CD14-positive monocyte (primary cell): Measurements from ENCODE around the gene DDX27. TPM values are rescaled to one million over a fixed set of nuclear protein-coding genes. Genes with fewer than 3 reads are reported as not detected.

Experiments used
- DNase-seq, 3 donors: peaks; one replicate each; pipeline ENCODE4 v3.0.0-alpha.2; 2011 to 2022
- H2AFZ ChIP-seq: 2 replicates; pipeline ENCODE4 v1.6.0; 2012; ENCODE audit warnings: mild to moderate bottlenecking, low read depth, low read length, inconsistent platforms; ENCODE audit not compliant: insufficient read depth, poor library complexity, severe bottlenecking
- H3K27ac ChIP-seq, 2 donors: 1 replicate in 1 of 2; 2 replicates in 1 of 2; pipeline ENCODE4 v1.5.1; 2012 to 2013; ENCODE audit warnings: low read length in 2 of 2, control low read depth in 1 of 2, inconsistent platforms in 1 of 2, low read depth in 1 of 2, mild to moderate bottlenecking in 1 of 2
- H3K27me3 ChIP-seq, 2 donors: one replicate each; pipeline versions ENCODE4 v1.6.0 to v1.6.1; 2011 to 2013; ENCODE audit warnings: low read length in 2 of 2; ENCODE audit not compliant: control insufficient read depth in 2 of 2, insufficient read depth in 2 of 2
- H3K36me3 ChIP-seq, 2 donors: replicated peaks in 1 of 2; 1 replicate in 1 of 2; 2 replicates in 1 of 2; pipeline versions ENCODE4 v1.5.1 to v1.6.1; 2012 to 2013; ENCODE audit warnings: low read length in 2 of 2, control low read depth in 1 of 2, inconsistent platforms in 1 of 2, mild to moderate bottlenecking in 1 of 2; ENCODE audit not compliant: insufficient read depth in 2 of 2, control insufficient read depth in 1 of 2
- H3K4me1 ChIP-seq, 2 donors: 1 replicate in 1 of 2; 2 replicates in 1 of 2; pipeline versions ENCODE4 v1.5.1 to v1.6.1; 2012 to 2013; ENCODE audit warnings: low read length in 2 of 2, control low read depth in 1 of 2, inconsistent platforms in 1 of 2, mild to moderate bottlenecking in 1 of 2, moderate library complexity in 1 of 2; ENCODE audit not compliant: insufficient read depth in 2 of 2, control insufficient read depth in 1 of 2
- H3K4me2 ChIP-seq: replicated peaks from 2 replicates; pipeline ENCODE3; 2012; ENCODE audit warnings: low read length, moderate library complexity, mild to moderate bottlenecking; ENCODE audit not compliant: poor library complexity, severe bottlenecking; ENCODE audit errors: extremely low read depth
- H3K4me3 ChIP-seq, 3 experiments: fragments of 200-600 bp in 1 of 3; sonication (generic) in 1 of 3; replicated peaks in 1 of 3; 1 replicate in 2 of 3; 2 replicates in 1 of 3; pipeline ENCODE4 v1.5.1; 2011 to 2013; ENCODE audit warnings: low read length in 3 of 3, mild to moderate bottlenecking in 3 of 3, control low read depth in 2 of 3, low read depth in 2 of 3, inconsistent platforms in 1 of 3, moderate library complexity in 1 of 3
- H3K79me2 ChIP-seq: 2 replicates; pipeline ENCODE4 v1.6.0; 2012; ENCODE audit warnings: mild to moderate bottlenecking, control low read depth, inconsistent platforms, low read length, moderate library complexity; ENCODE audit not compliant: insufficient read depth
- H3K9ac ChIP-seq: 2 replicates; pipeline ENCODE4 v1.6.0; 2017; ENCODE audit warnings: low read length, mild to moderate bottlenecking; ENCODE audit not compliant: insufficient read depth, poor library complexity, severe bottlenecking
- H3K9me3 ChIP-seq, 2 donors: replicated peaks in 1 of 2; 1 replicate in 1 of 2; 2 replicates in 1 of 2; pipeline versions ENCODE4 v1.5.1 to v1.6.1; 2012 to 2013; ENCODE audit warnings: low read length in 2 of 2, control low read depth in 1 of 2; ENCODE audit not compliant: control insufficient read depth in 1 of 2, insufficient read depth in 1 of 2
- H4K20me1 ChIP-seq: 2 replicates; pipeline ENCODE4 v1.6.0; 2012; ENCODE audit warnings: mild to moderate bottlenecking, low read length, control low read depth, moderate library complexity; ENCODE audit not compliant: insufficient read depth
- H3K27ac Mint-ChIP-seq, 7 donors: one replicate each; pipeline ENCODE4 v1.8.0; 2020; ENCODE audit warnings: mild to moderate bottlenecking in 7 of 7, mixed read lengths in 7 of 7, moderate library complexity in 6 of 7, inconsistent platforms in 2 of 7
- H3K27me3 Mint-ChIP-seq, 3 donors: one replicate each; pipeline ENCODE4 v1.8.0; 2021 to 2022; ENCODE audit warnings: low read depth in 3 of 3, mild to moderate bottlenecking in 3 of 3, mixed read lengths in 3 of 3, moderate library complexity in 3 of 3, inconsistent platforms in 1 of 3
- H3K36me3 Mint-ChIP-seq, 2 donors: one replicate each; pipeline ENCODE4 v1.8.0; 2020; ENCODE audit warnings: mixed read lengths in 2 of 2, inconsistent platforms in 1 of 2, mild to moderate bottlenecking in 1 of 2
- H3K4me1 Mint-ChIP-seq: one replicate; pipeline ENCODE4 v1.8.0; 2020; ENCODE audit warnings: mild to moderate bottlenecking, mixed read lengths
- H3K4me3 Mint-ChIP-seq, 2 donors: one replicate each; pipeline ENCODE4 v1.8.0; 2020; ENCODE audit warnings: mild to moderate bottlenecking in 2 of 2, mixed read lengths in 2 of 2, moderate library complexity in 1 of 2
- H3K9me3 Mint-ChIP-seq, 7 donors: one replicate each; pipeline ENCODE4 v1.8.0; 2020 to 2022; ENCODE audit warnings: mixed read lengths in 7 of 7, mild to moderate bottlenecking in 6 of 7, moderate library complexity in 6 of 7, inconsistent platforms in 2 of 7
- WGBS: methylation state at CpG from one replicate; pipeline ENCODE4 v1.1.5; 2013; ENCODE audit warnings: missing lambda C conversion rate; ENCODE audit not compliant: insufficient coverage; 5-methylcytosine and 5-hydroxymethylcytosine counted together
- intact Hi-C, 2 donors: fragments of 100-400 bp; cut with micrococcal nuclease; formaldehyde crosslinking; loops; one replicate each; pipeline versions ENCODE4 v1.15.0 to v1.15.1; 2023
- polyA plus RNA-seq, 3 donors: library from polyadenylated mRNA; depleted of rRNA in 1 of 3; unstranded in 2 of 3; stranded (reverse) in 1 of 3; fragments of 300-500 nt in 2 of 3; fragments of >200 nt in 1 of 3; fragmentation: Illumina TruSeq in 2 of 3; gene quantifications; 1 replicate in 2 of 3; 2 replicates in 1 of 3; pipeline ENCODE4 v1.2.3, GENCODE V29; 2012 to 2021
- TF ChIP-seq, protein P1 (sequence below): fragments of 200-600 bp; IDR thresholded peaks from one replicate; pipeline ENCODE4 v1.8.0; 2022; ENCODE audit warnings: antibody characterized with exemption, mild to moderate bottlenecking

DDX27 gene
- polyA plus RNA-seq, 3 donors, result 13.8 to 31.5 (median 17.7) TPM

DNA sequence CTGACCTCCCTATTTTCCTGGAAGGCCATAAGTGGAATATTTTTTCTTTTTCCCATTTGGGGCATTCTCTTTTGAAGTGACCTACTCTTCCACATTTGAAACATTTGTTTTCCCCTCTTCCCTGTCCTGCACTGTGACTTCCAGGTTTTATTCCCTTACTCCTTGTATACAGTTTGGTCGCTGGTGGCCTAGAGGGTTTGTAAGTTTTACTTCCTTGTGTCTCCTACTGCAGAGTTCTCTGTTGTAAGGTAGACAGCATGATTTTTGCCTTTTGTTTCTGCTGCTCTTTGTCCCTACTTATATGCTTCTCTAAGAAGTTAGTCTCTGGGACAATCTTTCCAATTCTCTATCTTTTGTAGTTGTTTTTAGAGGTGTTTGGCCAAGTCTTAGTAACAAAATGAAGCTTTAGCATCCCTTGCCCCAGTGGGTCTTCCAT is 66.0 kb downstream of the DDX27 start:
- H3K4me3 Mint-ChIP-seq, result no peak overlapping the region
- H3K36me3 ChIP-seq, result peaks cover 97 to 100% of the 10 kb centered on the region in 2 donors

DNA sequence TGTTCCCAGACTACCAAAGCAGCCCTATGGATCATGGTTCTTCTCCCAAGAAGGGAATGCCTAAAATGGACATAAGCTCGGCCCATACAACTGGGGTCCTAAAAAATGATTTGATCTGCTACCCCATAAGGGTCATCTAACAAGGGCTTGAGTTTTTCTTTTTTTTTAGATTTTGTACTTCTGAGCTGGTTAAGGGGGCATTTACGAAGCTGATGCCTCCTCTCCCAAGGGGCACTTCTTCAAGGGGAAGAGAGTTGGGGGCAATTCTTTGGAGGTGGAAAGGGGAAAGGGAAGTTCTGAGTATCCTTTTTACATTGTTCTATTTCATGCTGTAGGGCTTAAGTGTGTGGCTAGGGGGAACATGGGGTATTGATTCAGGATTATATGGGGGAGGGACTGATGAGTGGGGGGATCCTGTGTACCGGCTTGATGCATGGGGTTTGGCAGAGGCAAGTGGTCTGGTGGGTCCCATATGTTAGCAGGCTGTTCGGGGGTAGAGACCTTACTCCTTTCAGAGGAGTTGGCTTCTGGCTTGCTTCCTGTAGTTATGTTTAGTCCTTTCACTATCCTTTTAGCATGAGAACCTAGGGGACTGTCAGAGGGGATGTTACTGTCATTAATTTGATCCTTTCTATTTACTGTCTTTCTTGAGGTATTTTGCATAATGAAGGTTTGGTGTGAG is 66.7 kb downstream of the DDX27 start:
- peak overlapping the region in 1 of 3 experiments; percentile 27 for H3K4me3 ChIP-seq
- peak overlapping the region in 4 of 7 donors; percentile 38 to 89 (median 48) for H3K27ac Mint-ChIP-seq

More for the DNA sequence above, 66.0 kb downstream of the DDX27 start:
- Mint-ChIP-seq H3K4me1 (peaks cover 15% of the 10 kb centered on the region), H3K27ac (peak overlapping the region in 1 of 7 donors; percentile 19), H3K9me3 (peaks cover 64 to 77% (median 72%) of the 10 kb centered on the region in 7 donors), H3K27me3 (peaks cover 0 to 3% (median 0%) of the 10 kb centered on the region in 3 donors), H3K36me3 (peaks cover 95 to 100% of the 10 kb centered on the region in 2 donors)
- H3K4me3 ChIP-seq, result peak overlapping the region in 1 of 3 experiments; percentile 27
- TF ChIP-seq, protein P1, sequence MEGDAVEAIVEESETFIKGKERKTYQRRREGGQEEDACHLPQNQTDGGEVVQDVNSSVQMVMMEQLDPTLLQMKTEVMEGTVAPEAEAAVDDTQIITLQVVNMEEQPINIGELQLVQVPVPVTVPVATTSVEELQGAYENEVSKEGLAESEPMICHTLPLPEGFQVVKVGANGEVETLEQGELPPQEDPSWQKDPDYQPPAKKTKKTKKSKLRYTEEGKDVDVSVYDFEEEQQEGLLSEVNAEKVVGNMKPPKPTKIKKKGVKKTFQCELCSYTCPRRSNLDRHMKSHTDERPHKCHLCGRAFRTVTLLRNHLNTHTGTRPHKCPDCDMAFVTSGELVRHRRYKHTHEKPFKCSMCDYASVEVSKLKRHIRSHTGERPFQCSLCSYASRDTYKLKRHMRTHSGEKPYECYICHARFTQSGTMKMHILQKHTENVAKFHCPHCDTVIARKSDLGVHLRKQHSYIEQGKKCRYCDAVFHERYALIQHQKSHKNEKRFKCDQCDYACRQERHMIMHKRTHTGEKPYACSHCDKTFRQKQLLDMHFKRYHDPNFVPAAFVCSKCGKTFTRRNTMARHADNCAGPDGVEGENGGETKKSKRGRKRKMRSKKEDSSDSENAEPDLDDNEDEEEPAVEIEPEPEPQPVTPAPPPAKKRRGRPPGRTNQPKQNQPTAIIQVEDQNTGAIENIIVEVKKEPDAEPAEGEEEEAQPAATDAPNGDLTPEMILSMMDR, result no peak
- no peak for DNase-seq
- no CpG with 5 or more reads among the region's 1 CpG for WGBS
- H3K27me3 ChIP-seq, result no peaks in the 10 kb centered on the region
- peaks cover 9 to 26% of the 10 kb centered on the region in 2 donors for H3K4me1 ChIP-seq
- peak overlapping the region in 1 of 2 donors; percentile 44 for H3K27ac ChIP-seq
- H2AFZ ChIP-seq, result no peak overlapping the region
- peaks cover 100% of the 10 kb centered on the region for H4K20me1 ChIP-seq
- H3K79me2 ChIP-seq, result peaks cover 93% of the 10 kb centered on the region
- H3K9ac ChIP-seq, result no peak overlapping the region
- no peak overlapping the region for H3K4me2 ChIP-seq
- peaks cover 53 to 75% of the 10 kb centered on the region in 2 donors for H3K9me3 ChIP-seq
- intact Hi-C loops, result no loop called here

More for the DNA sequence above, 66.7 kb downstream of the DDX27 start:
- no peak overlapping the region for H3K9ac ChIP-seq
- no peak for DNase-seq
- peaks cover 86% of the 10 kb centered on the region for H3K79me2 ChIP-seq
- peaks cover 57 to 70% (median 65%) of the 10 kb centered on the region in 7 donors for H3K9me3 Mint-ChIP-seq
- peak overlapping the region in 1 of 2 donors; percentile 44 for H3K27ac ChIP-seq
- H3K36me3 ChIP-seq, result peaks cover 97 to 100% of the 10 kb centered on the region in 2 donors
- peaks cover 15% of the 10 kb centered on the region for H3K4me1 Mint-ChIP-seq
- H3K36me3 Mint-ChIP-seq, result peaks cover 94 to 100% of the 10 kb centered on the region in 2 donors
- peaks cover 100% of the 10 kb centered on the region for H4K20me1 ChIP-seq
- H3K4me3 Mint-ChIP-seq, result no peak overlapping the region
- no peak overlapping the region for H3K4me2 ChIP-seq
- peaks cover 0 to 3% (median 0%) of the 10 kb centered on the region in 3 donors for H3K27me3 Mint-ChIP-seq
- intact Hi-C loops, result no loop called here
- H3K4me1 ChIP-seq, result peaks cover 2 to 23% of the 10 kb centered on the region in 2 donors
- WGBS, result 100% methylated on average over 2 of the region's 4 CpGs
- no peak overlapping the region for H2AFZ ChIP-seq
- TF ChIP-seq, protein P1, result no peak
- H3K9me3 ChIP-seq, result peaks cover 46 to 68% of the 10 kb centered on the region in 2 donors
- no peaks in the 10 kb centered on the region for H3K27me3 ChIP-seq
